H9 (cell line): ENCODE data around the gene PMF1. TPM values are rescaled to one million over a fixed set of nuclear protein-coding genes. Genes with fewer than 3 reads are reported as not detected.

Experiments used
- DNase-seq: peaks from one replicate; pipeline ENCODE4 v3.0.0-alpha.2; 2017
- H2AFZ ChIP-seq: one replicate; pipeline ENCODE4 v1.6.1; 2013; ENCODE audit warnings: mild to moderate bottlenecking, low read length, control low read depth, moderate library complexity
- H2AK5ac ChIP-seq: 2 replicates; pipeline ENCODE4 v1.6.1; 2013; ENCODE audit warnings: low read length, control low read depth, mixed read lengths; ENCODE audit not compliant: insufficient read length
- H2BK120ac ChIP-seq: one replicate; pipeline ENCODE4 v1.6.1; 2013; ENCODE audit warnings: low read depth, mild to moderate bottlenecking, low read length, control low read depth, inconsistent platforms; ENCODE audit not compliant: poor library complexity, severe bottlenecking
- H2BK12ac ChIP-seq: 2 replicates; pipeline ENCODE4 v1.6.1; 2013; ENCODE audit warnings: low read length, control low read depth, mixed read lengths, low read depth; ENCODE audit not compliant: insufficient read length
- H2BK15ac ChIP-seq: 2 replicates; pipeline ENCODE4 v1.6.1; 2013; ENCODE audit warnings: low read depth, low read length, control low read depth
- H2BK20ac ChIP-seq: one replicate; pipeline ENCODE4 v1.6.1; 2013; ENCODE audit warnings: low read depth, mild to moderate bottlenecking, low read length, control low read depth, inconsistent platforms; ENCODE audit not compliant: poor library complexity, severe bottlenecking
- H2BK5ac ChIP-seq: 2 replicates; pipeline ENCODE4 v1.6.1; 2013; ENCODE audit warnings: low read length, control low read depth, mixed read lengths; ENCODE audit not compliant: insufficient read length
- H3K14ac ChIP-seq: 2 replicates; pipeline ENCODE4 v1.6.1; 2013; ENCODE audit warnings: low read length, control low read depth; ENCODE audit not compliant: insufficient read depth
- H3K18ac ChIP-seq: 2 replicates; pipeline ENCODE4 v1.6.1; 2013; ENCODE audit warnings: low read depth, mild to moderate bottlenecking, mixed read lengths, low read length, control low read depth; ENCODE audit not compliant: insufficient read length
- H3K23ac ChIP-seq: 2 replicates; pipeline ENCODE4 v1.6.1; 2013; ENCODE audit warnings: low read length, control low read depth, mixed read lengths, low read depth; ENCODE audit not compliant: insufficient read length
- H3K23me2 ChIP-seq: 2 replicates; pipeline ENCODE4 v1.6.1; 2013; ENCODE audit warnings: low read depth, mild to moderate bottlenecking, mixed read lengths, low read length, control low read depth; ENCODE audit not compliant: insufficient read length, poor library complexity, severe bottlenecking
- H3K27ac ChIP-seq: 2 replicates; pipeline ENCODE4 v1.5.1; 2013; ENCODE audit warnings: low read length, control low read depth, mixed read lengths, low read depth; ENCODE audit not compliant: insufficient read length
- H3K27me3 ChIP-seq: 2 replicates; pipeline ENCODE4 v1.6.1; 2013; ENCODE audit warnings: low read length, control low read depth, inconsistent platforms; ENCODE audit not compliant: insufficient read depth
- H3K4ac ChIP-seq: 2 replicates; pipeline ENCODE4 v1.6.1; 2013; ENCODE audit warnings: low read depth, mild to moderate bottlenecking, control low read depth, inconsistent platforms, low read length, moderate library complexity
- H3K4me1 ChIP-seq: 2 replicates; pipeline ENCODE4 v1.6.1; 2013; ENCODE audit warnings: low read length, control low read depth, inconsistent platforms; ENCODE audit not compliant: insufficient read depth
- H3K4me2 ChIP-seq: 2 replicates; pipeline ENCODE4 v1.6.1; 2013; ENCODE audit warnings: low read length, control low read depth, mixed read lengths; ENCODE audit not compliant: insufficient read length, insufficient read depth
- H3K56ac ChIP-seq: 2 replicates; pipeline ENCODE4 v1.6.1; 2013; ENCODE audit warnings: low read depth, mild to moderate bottlenecking, mixed read lengths, low read length, control low read depth; ENCODE audit not compliant: insufficient read length
- H3K79me1 ChIP-seq: 2 replicates; pipeline ENCODE4 v1.6.1; 2013; ENCODE audit warnings: low read depth, mild to moderate bottlenecking, moderate library complexity, low read length, control low read depth, inconsistent platforms; ENCODE audit not compliant: insufficient read depth, poor library complexity, severe bottlenecking
- H3K79me2 ChIP-seq: 2 replicates; pipeline ENCODE4 v1.6.1; 2013; ENCODE audit warnings: low read length, control low read depth, inconsistent platforms; ENCODE audit not compliant: insufficient read depth
- H3K9ac ChIP-seq: 2 replicates; pipeline ENCODE4 v1.6.1; 2013; ENCODE audit warnings: low read length, control low read depth, mixed read lengths; ENCODE audit not compliant: insufficient read length; ENCODE audit errors: extremely low read depth
- H3K9me3 ChIP-seq: one replicate; pipeline ENCODE4 v1.6.1; 2013; ENCODE audit warnings: low read depth, low read length, inconsistent platforms; ENCODE audit not compliant: control insufficient read depth
- H3T11ph ChIP-seq: one replicate; pipeline ENCODE4 v1.6.1; 2013; ENCODE audit warnings: mild to moderate bottlenecking, low read length, control low read depth, inconsistent platforms
- H4K20me1 ChIP-seq: one replicate; pipeline ENCODE4 v1.6.1; 2013; ENCODE audit not compliant: control insufficient read depth, insufficient read length, insufficient read depth
- H4K5ac ChIP-seq: 2 replicates; pipeline ENCODE4 v1.6.1; 2013; ENCODE audit warnings: low read depth, mild to moderate bottlenecking, mixed read lengths, low read length, control low read depth; ENCODE audit not compliant: insufficient read length
- H4K8ac ChIP-seq: replicated peaks from 2 replicates; pipeline ENCODE4 v1.6.1; 2013; ENCODE audit warnings: low read length, control low read depth, mixed read lengths, low read depth; ENCODE audit not compliant: insufficient read length
- H4K91ac ChIP-seq: 2 replicates; pipeline ENCODE4 v1.6.1; 2013; ENCODE audit warnings: low read depth, mild to moderate bottlenecking, moderate library complexity, mixed read lengths, low read length, control low read depth; ENCODE audit not compliant: insufficient read length
- H3K27ac Mint-ChIP-seq, 3 experiments: 2 replicates in 2 of 3; 3 replicates in 1 of 3; pipeline ENCODE4 v1.8.0; 2020 to 2021; ENCODE audit warnings: mixed read lengths in 3 of 3, mild to moderate bottlenecking in 1 of 3, moderate library complexity in 1 of 3
- H3K27me3 Mint-ChIP-seq: 2 replicates; pipeline ENCODE4 v1.8.0; 2021; ENCODE audit warnings: low read depth, mild to moderate bottlenecking, moderate library complexity, mixed read lengths
- H3K36me3 Mint-ChIP-seq, 3 experiments: 2 replicates in 2 of 3; 3 replicates in 1 of 3; pipeline ENCODE4 v1.8.0; 2020 to 2021; ENCODE audit warnings: low read depth in 3 of 3, mixed read lengths in 3 of 3; ENCODE audit not compliant: insufficient read depth in 1 of 3
- H3K4me1 Mint-ChIP-seq, 2 experiments: 2 replicates each; pipeline ENCODE4 v1.8.0; 2020; ENCODE audit warnings: mixed read lengths in 2 of 2
- H3K4me3 Mint-ChIP-seq, 2 experiments: 2 replicates in 1 of 2; 3 replicates in 1 of 2; pipeline ENCODE4 v1.8.0; 2020 to 2021; ENCODE audit warnings: mild to moderate bottlenecking in 2 of 2, mixed read lengths in 2 of 2, moderate library complexity in 1 of 2
- H3K9me3 Mint-ChIP-seq, 2 experiments: 2 replicates in 1 of 2; 3 replicates in 1 of 2; pipeline ENCODE4 v1.8.0; 2020; ENCODE audit warnings: mild to moderate bottlenecking in 2 of 2, mixed read lengths in 2 of 2, moderate library complexity in 1 of 2
- WGBS: extraction: QIAGEN DNeasy Blood & Tissue Kit; methylation state at CpG from one replicate; pipeline ENCODE4 v1.1.7; 2013; ENCODE audit warnings: missing lambda C conversion rate, low lambda C conversion rate, mixed read lengths; ENCODE audit not compliant: insufficient read length; ENCODE audit errors: extremely low coverage; 5-methylcytosine and 5-hydroxymethylcytosine counted together
- total RNA-seq: library from RNA; stranded (reverse); gene quantifications from 2 replicates; pipeline ENCODE4 v1.2.1, GENCODE V29; 2021
- TF ChIP-seq, protein P1 (sequence below): fragments of 200-600 bp; sonication (generic); conservative IDR thresholded peaks from 3 replicates; pipeline ENCODE4 v1.8.0; 2021; ENCODE audit warnings: antibody characterized with exemption, mild to moderate bottlenecking

Gene PMF1
- total RNA-seq, 1 experiment from 2014 or later, result 136 TPM

DNA sequence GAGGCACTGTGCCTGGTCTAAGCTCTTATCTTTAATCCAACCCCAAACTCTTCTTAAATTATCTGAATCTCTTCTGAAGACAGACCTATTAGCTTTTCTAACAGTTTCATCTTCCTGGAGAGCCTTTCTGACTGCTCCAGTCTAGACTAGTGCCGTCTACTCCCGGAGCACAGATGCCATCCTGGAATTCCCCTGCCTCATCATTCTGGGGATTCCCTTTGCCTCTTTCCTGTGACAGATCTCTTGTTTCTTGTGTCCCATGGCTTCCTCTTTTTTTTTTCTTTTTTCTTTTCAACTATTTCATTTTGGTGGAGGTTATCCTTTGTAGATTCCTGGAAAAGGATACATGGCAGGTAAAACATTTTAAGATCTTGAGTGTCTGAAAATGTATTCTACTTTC is 47.7 kb upstream of the PMF1 start:
- no peak overlapping the region for H3K4me3 Mint-ChIP-seq
- no peaks in the 10 kb centered on the region for H4K20me1 ChIP-seq
- no peak overlapping the region for H4K5ac ChIP-seq

More for the DNA sequence above, 47.7 kb upstream of the PMF1 start:
- no peaks in the 10 kb centered on the region; the same call in 1 of the 2 replicates for H3K4me1 ChIP-seq
- no peaks in the 10 kb centered on the region for H3K27me3 Mint-ChIP-seq
- H2BK120ac ChIP-seq, result no peak overlapping the region
- H3K9me3 ChIP-seq, result no peaks in the 10 kb centered on the region
- no peak overlapping the region for H2BK5ac ChIP-seq
- no peak for DNase-seq
- H2BK15ac ChIP-seq, result no peak overlapping the region
- no peaks in the 10 kb centered on the region for H3K27me3 ChIP-seq
- no peak overlapping the region for H2BK20ac ChIP-seq
- peaks cover 5% of the 10 kb centered on the region for H3K23me2 ChIP-seq
- peaks cover 28 to 30% of the 10 kb centered on the region in 2 experiments for H3K4me1 Mint-ChIP-seq
- no peak overlapping the region for H3K56ac ChIP-seq
- H3K27ac ChIP-seq, result no peak overlapping the region
- no peak overlapping the region for H2BK12ac ChIP-seq
- no peak overlapping the region for H4K91ac ChIP-seq
- TF ChIP-seq, protein P1, sequence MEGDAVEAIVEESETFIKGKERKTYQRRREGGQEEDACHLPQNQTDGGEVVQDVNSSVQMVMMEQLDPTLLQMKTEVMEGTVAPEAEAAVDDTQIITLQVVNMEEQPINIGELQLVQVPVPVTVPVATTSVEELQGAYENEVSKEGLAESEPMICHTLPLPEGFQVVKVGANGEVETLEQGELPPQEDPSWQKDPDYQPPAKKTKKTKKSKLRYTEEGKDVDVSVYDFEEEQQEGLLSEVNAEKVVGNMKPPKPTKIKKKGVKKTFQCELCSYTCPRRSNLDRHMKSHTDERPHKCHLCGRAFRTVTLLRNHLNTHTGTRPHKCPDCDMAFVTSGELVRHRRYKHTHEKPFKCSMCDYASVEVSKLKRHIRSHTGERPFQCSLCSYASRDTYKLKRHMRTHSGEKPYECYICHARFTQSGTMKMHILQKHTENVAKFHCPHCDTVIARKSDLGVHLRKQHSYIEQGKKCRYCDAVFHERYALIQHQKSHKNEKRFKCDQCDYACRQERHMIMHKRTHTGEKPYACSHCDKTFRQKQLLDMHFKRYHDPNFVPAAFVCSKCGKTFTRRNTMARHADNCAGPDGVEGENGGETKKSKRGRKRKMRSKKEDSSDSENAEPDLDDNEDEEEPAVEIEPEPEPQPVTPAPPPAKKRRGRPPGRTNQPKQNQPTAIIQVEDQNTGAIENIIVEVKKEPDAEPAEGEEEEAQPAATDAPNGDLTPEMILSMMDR, result no peak
- H2AFZ ChIP-seq, result no peak overlapping the region
- H3K79me1 ChIP-seq, result no peaks in the 10 kb centered on the region
- H3K79me2 ChIP-seq, result no peaks in the 10 kb centered on the region
- no peak overlapping the region for H3K4me2 ChIP-seq
- no peak overlapping the region for H3K18ac ChIP-seq
- no peak overlapping the region for H3K4ac ChIP-seq
- H2AK5ac ChIP-seq, result no peak overlapping the region
- H3K9me3 Mint-ChIP-seq, result no peaks in the 10 kb centered on the region
- no peak overlapping the region for H4K8ac ChIP-seq
- no peak overlapping the region for H3K9ac ChIP-seq
- H3K27ac Mint-ChIP-seq, result 0 out of 7 replicates have a peak overlapping the region, but pooled peaks of 1 of the 3 experiments have one; percentile 5
- no peak overlapping the region for H3T11ph ChIP-seq
- H3K36me3 Mint-ChIP-seq, result peaks cover 2 to 31% (median 26%) of the 10 kb centered on the region in 3 experiments; a peak in 6 of 7 replicates
- no peak overlapping the region for H3K14ac ChIP-seq
- no CpG with 5 or more reads among the region's 2 CpGs for WGBS
- no peak overlapping the region for H3K23ac ChIP-seq
